GM11168 (cell line): ENCODE measurements around the gene ARHGEF37.
"Not testable (repeated sequence)": the region's sequence is repeated elsewhere in the genome, so short reads cannot be mapped to it uniquely, and the experiment has no call there.

Experiments used
- in situ Hi-C: fragments of 300-500 bp; cut with MboI; formaldehyde crosslinking; loops from one replicate; pipeline ENCODE4 v1.12.0; 2022; ENCODE audit warnings: low sequenced_read_pairs; ENCODE audit not compliant: unreplicated experiment

Gene ARHGEF37

GRCh38 chr5:149640350-149640999 is 59.2 kb downstream of the ARHGEF37 start:
- in situ Hi-C loops, result no loop called here

- in situ Hi-C loops, result no loop called here
These were observed 59.8 kb downstream of the ARHGEF37 start for GRCh38 chr5:149641000-149641576.

GRCh38 chr5:149641600-149641999 is 60.3 kb downstream of the ARHGEF37 start:
- in situ Hi-C loops, result no loop called here

- in situ Hi-C loops, result no loop called here
These were observed 62.5 kb downstream of the ARHGEF37 start for GRCh38 chr5:149643781-149644180.

- in situ Hi-C loops, result no loop called here
These were observed 63.3 kb downstream of the ARHGEF37 start for GRCh38 chr5:149644629-149645028.

- in situ Hi-C loops, result no loop called here
These were observed 63.9 kb downstream of the ARHGEF37 start for GRCh38 chr5:149645236-149645635.

GRCh38 chr5:149645725-149646124 is 64.4 kb downstream of the ARHGEF37 start:
- in situ Hi-C loops, result no loop called here

- in situ Hi-C loops, result no loop called here
These were observed 65.3 kb downstream of the ARHGEF37 start for GRCh38 chr5:149646564-149646963.

- in situ Hi-C loops, result no loop called here
These were observed 66.0 kb downstream of the ARHGEF37 start for GRCh38 chr5:149647334-149647733.

GRCh38 chr5:149648464-149649393 is 67.4 kb downstream of the ARHGEF37 start:
- in situ Hi-C loops, result not testable (repeated sequence)

GRCh38 chr5:149649730-149650129 is 68.4 kb downstream of the ARHGEF37 start:
- in situ Hi-C loops, result not testable (repeated sequence)

- in situ Hi-C loops, result no loop called here
These were observed 70.4 kb downstream of the ARHGEF37 start for GRCh38 chr5:149651686-149652085.

- in situ Hi-C loops, result no loop called here
These were observed 71.4 kb downstream of the ARHGEF37 start for GRCh38 chr5:149652697-149653096.

GRCh38 chr5:149654231-149654630 is 72.9 kb downstream of the ARHGEF37 start:
- in situ Hi-C loops, result no loop called here

GRCh38 chr5:149654883-149655505 is 73.7 kb downstream of the ARHGEF37 start:
- in situ Hi-C loops, result no loop called here

- in situ Hi-C loops, result no loop called here
These were observed 75.4 kb downstream of the ARHGEF37 start for GRCh38 chr5:149656576-149657182.

GRCh38 chr5:149657324-149657723 is 76.0 kb downstream of the ARHGEF37 start:
- in situ Hi-C loops, result no loop called here

GRCh38 chr5:149658299-149658698 is 77.0 kb downstream of the ARHGEF37 start:
- in situ Hi-C loops, result no loop called here

- in situ Hi-C loops, result loop anchor here (10.0 kb wide), 1 partner anchor 151 kb away; no protein-coding TSS in a partner anchor
These were observed 82.8 kb downstream of the ARHGEF37 start for GRCh38 chr5:149664083-149664482.
